HG03565 (cell line): ENCODE measurements around the gene METAP1D.

Source experiments
- ATAC-seq: cut with Tn5 transposase; IDR thresholded peaks from one replicate; pipeline ENCODE4 v1.9.1; 2021; ENCODE audit warnings: mild to moderate bottlenecking, moderate library complexity; ENCODE audit not compliant: unreplicated experiment

Gene METAP1D

DNA sequence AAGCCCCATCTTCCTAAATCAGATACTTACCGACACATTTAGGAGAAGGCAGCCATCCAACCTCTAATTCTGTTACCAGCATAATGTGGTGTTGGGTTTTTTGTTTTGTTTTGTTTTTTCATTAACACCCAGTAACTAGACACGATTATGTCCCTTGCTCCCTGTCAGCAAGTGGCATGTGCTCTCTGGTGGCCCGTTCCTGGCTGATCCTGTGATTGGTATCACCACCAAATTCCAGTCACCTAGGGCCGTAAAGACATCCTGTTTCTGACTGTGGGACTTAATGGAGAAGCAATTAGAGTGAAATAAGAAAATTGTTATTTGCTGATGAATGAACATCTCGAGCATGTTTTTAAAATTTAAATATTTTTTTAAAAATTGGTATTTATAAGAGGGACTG, 79.7 kb downstream of the METAP1D start:
- no peak for ATAC-seq

- ATAC-seq, result no peak
Measured at GRCh38 chr2:172079838-172080640, 80.3 kb downstream of the METAP1D start.

DNA sequence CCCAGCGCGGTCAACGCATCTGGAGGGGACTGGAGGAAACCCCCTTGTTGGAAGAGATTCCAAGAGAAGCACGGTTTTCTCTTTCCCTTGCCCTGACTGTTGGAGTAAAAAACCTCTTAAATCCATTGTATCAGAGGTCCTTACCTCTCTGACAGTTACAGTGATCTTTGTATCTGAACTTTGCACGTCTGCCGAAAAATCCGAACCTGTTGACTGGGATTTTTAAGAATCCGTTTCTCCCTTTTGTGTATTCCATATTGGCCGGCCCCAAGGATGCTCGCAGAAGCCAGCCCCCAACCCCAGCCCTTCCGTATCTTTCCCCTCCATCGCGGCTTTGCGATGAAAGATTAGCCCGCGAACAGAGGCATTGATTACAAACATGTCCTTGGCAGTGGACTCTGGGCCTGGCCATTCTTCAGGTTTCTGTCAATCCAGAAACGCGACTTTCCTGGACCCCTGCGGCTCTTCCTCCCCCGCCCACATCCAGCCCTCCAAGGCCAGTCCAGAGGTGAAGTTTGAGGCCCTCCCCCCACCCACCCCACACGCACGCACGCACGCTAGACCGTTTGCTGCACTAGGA, 81.0 kb downstream of the METAP1D start:
- no peak for ATAC-seq

DNA sequence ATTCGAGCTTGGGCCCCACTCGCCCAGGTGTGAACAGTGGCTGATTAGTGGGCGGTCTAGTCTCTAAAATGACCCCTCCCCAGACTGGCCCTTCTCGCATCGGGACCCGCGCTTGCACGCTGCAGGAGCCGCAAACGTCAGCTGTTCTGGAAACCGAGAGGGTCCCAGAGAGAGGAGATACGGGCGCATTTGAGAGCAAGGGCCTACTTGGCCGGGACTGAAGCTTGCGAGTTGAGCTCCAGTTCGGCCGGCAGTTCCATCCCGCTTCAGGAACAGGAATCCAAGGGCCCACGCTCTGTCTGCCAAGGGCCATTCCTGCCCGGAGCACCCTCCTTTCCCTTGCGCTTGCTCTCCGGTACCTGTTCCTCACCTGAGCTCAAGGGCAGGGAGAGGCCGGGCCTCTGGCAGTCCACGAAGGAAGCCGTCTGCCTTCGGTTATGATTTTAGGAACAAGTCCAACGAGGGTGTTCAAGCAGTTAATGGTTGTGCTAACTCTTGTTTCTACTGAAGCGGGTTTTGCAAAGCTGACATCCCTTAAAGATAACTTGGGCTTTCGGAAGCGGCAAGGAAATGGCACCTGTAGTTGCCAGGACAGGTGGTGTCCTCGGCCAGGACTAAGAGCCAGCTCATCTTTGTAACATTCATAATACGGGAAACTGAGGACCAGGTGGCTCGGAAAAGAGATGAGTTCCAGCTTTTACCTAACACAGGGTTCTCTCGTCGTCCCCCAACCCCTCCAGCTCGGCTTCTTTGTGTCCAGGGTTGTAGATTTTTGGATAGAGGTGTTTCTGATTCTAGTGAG, 81.7 kb downstream of the METAP1D start:
- ATAC-seq, result no peak

DNA sequence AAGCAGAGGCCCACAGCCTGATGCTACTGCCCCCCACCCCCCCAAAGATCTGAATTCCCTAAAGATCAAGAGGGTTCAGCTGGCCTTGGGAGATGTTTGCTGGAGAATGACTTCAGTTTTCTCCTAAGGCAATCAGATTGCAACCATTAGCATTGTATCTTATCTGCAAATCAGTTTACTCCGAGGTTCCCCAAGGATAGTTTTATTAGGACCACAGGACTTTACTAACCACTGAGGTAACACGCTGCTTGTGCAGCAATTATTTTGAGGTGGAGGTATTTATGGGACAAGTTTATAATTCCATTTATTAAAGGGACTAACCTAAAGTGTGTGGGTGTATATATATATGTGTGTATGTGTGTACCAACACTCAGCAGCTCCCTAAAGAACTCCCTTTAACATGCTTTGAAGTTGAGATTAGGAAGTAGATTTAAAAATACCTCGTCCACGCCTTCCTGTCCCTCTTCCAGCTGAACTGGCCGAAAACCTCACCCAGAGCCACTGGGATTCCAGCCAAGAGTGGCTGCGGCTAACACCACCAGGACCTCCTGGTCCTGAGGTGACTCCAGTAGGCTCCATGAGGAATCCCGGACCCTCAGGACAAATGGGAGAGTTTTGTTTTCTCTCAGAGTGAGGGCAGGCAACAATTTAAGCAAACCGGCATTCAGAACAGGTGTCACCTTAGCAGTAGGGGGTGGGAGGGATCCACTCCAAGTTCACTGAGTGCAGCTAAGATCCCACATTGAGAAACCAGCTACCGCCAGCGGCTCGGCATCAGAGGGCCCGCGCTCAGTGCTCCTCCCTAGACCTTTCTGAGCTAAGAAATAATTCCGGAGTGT, 82.6 kb downstream of the METAP1D start:
- ATAC-seq, result no peak

GRCh38 chr2:172082944-172083627, 83.3 kb downstream of the METAP1D start:
- no peak for ATAC-seq

- ATAC-seq, result no peak
Measured at GRCh38 chr2:172083628-172084394, 84.1 kb downstream of the METAP1D start.

- ATAC-seq, result no peak
Measured at GRCh38 chr2:172084395-172084644, 84.6 kb downstream of the METAP1D start.

GRCh38 chr2:172084645-172085459, 85.1 kb downstream of the METAP1D start:
- ATAC-seq, result peak; percentile 88

DNA sequence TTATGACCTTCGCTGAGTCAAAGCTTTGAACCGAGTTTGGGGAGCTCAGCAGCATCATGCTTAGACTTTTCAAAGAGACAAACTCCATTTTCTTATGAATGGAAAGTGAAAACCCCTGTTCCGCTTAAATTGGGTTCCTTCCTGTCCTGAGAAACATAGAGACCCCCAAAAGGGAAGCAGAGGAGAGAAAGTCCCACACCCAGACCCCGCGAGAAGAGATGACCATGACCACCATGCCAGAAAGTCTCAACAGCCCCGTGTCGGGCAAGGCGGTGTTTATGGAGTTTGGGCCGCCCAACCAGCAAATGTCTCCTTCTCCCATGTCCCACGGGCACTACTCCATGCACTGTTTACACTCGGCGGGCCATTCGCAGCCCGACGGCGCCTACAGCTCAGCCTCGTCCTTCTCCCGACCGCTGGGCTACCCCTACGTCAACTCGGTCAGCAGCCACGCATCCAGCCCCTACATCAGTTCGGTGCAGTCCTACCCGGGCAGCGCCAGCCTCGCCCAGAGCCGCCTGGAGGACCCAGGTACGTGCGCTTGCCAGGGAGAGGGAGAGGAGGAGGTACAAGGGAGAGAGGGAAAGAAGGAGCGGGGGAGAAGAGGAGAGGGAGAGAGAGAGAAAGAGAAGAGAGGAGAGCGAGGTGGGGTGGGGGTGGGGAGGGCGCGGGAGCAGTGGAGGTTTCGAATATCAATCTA, 85.9 kb downstream of the METAP1D start, which contains the start of gene DLX1:
TSS of gene DLX1 (plus strand) at position 48 of the 700 bp plus-strand sequence. CDS start at position 219, 171 bp downstream.
- ATAC-seq, result no peak

DNA sequence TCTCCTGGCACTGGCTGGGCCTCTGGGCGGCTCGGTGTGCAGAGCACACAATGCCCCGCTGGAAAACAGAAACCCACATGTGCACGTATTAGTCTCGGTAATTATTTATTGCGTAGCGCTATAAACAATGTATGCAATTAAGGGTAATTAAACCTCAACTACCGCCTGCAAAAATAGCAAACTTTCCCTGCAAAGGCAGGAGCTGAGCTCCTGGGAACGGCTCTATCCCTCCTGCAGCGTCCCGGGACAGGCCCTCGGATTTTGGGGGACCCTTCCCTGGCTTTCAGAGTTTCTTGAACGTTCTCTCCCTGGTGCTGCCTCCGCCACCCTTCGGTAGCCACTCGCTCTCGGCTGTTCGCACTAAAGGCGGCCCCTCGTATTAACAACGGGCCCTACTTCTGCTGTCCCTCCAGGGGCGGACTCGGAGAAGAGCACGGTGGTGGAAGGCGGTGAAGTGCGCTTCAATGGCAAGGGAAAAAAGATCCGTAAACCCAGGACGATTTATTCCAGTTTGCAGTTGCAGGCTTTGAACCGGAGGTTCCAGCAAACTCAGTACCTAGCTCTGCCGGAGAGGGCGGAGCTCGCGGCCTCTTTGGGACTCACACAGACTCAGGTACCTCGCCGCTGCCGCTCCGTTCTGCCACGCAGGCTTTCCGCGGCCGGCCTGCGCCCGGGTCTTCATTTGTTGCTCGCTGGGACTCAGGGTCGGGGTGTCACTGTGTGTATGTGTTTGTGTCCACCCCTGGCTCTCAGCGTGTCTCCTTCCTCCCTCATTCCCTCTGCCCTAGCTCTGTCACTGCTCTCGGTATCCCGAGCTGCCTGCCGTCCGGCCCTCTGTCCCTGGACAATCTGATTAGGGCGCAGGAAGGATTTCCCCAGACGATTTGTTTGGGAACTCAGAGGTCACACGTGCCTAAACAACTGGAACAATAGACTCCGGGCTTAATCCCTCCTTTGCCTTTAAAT, 86.8 kb downstream of the METAP1D start:
- no peak for ATAC-seq

- ATAC-seq, result no peak
Measured at GRCh38 chr2:172087207-172087779, 87.5 kb downstream of the METAP1D start.

DNA sequence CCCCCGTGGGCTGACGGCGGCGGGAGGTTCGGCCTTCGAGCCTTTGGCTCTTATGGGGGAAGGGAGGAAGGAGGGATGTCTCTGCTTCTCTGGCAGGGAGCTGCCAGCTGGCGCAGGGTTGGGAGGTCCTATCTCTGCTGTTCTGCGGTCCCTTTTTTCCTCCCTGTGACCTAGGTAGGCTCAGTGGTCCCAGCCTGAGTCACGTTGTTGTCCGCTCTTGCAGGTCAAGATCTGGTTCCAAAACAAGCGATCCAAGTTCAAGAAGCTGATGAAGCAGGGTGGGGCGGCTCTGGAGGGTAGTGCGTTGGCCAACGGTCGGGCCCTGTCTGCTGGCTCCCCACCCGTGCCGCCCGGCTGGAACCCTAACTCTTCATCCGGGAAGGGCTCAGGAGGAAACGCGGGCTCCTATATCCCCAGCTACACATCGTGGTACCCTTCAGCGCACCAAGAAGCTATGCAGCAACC, 88.1 kb downstream of the METAP1D start:
- no peak for ATAC-seq

DNA sequence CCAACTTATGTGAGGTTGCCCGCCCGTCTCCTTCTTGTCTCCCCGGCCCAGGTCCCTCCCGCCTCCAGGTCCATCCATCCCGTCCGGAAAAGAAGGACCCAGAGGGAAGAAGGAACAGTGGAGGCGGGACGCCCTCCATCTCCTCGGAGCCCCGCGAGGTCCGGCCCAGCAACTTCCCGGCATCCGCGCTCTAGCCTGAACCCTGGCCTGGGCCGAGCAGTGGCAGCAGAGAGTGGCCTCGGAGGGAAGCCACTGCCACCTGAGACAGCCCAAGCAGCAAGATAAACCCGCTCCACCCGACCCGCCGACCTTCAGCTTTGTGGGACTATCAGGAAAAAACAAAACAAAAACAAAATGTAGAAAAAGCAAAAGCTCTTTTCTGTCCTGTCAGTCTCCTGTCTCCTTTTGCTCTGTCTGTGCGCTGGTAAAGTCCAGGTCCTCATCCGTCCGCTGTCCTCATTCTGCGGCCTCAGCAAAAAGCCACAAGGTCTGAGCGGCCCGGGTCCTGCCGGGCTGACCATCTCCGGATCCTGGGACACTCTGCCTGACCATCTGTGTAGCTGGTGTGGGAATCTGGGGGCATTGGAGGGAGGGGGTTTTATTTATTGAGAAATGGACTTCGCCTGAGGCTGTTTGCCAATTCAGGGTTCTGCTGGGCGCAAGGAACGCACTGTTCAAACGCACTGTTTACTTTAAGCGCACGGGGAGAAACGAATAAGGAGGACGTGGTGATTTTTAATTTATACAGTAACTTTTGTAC, 88.7 kb downstream of the METAP1D start:
- no peak for ATAC-seq

GRCh38 chr2:172089005-172089504, 89.3 kb downstream of the METAP1D start:
- no peak for ATAC-seq

GRCh38 chr2:172089633-172090032, 89.9 kb downstream of the METAP1D start:
- ATAC-seq, result no peak
